Panc1 (cell line): ENCODE measurements around the gene MCF2L. TPM values are rescaled to one million over a fixed set of nuclear protein-coding genes. Genes with fewer than 3 reads are reported as not detected.

Experiments
- ATAC-seq: fragments of 200-7000 bp; cut with Tn5 transposase; 2 replicates; pipeline ENCODE4 v1.9.1; 2020; ENCODE audit warnings: mild to moderate bottlenecking, moderate library complexity
- BruUV-seq: library from RNA; stranded (reverse); fragments of 400-500 nt; replicated peaks from 2 replicates; lab custom pipeline; 2021; lab: Mats Ljungman, UMichigan
- CTCF ChIA-PET: fragments of 300-600 bp; sonication (Branson Sonifier 250); formaldehyde crosslinking; loops from one replicate; lab custom pipeline; 2022; ENCODE audit warnings: antibody characterized with exemption; lab: Charles Lee
- POLR2A ChIA-PET: fragments of 300-600 bp; sonication (Branson Sonifier 250); formaldehyde crosslinking; loops from one replicate; lab custom pipeline; 2022; ENCODE audit warnings: antibody characterized with exemption; lab: Charles Lee
- DNase-seq: peaks from one replicate; pipeline ENCODE4 v3.0.0-alpha.2; 2010; ENCODE audit warnings: low read depth, low spot score
- H3K27ac ChIP-seq: 2 replicates; pipeline ENCODE4 v1.5.1; 2011; ENCODE audit warnings: mild to moderate bottlenecking, low read length, inconsistent platforms
- H3K27me3 ChIP-seq: fragments of 200-500 bp; sonication (Bioruptor generic); 2 replicates; pipeline ENCODE4 v1.6.0; 2014; ENCODE audit warnings: low read length, inconsistent platforms; ENCODE audit not compliant: control insufficient read depth, insufficient read depth
- H3K36me3 ChIP-seq: fragments of 200-500 bp; sonication (Bioruptor generic); 2 replicates; pipeline ENCODE4 v1.5.1; 2014; ENCODE audit warnings: inconsistent platforms, mild to moderate bottlenecking, low read length, moderate library complexity; ENCODE audit not compliant: control insufficient read depth, insufficient read depth
- H3K4me1 ChIP-seq: 2 replicates; pipeline ENCODE4 v1.5.1; 2011; ENCODE audit warnings: inconsistent platforms, mild to moderate bottlenecking, low read length, moderate library complexity; ENCODE audit not compliant: control insufficient read depth, insufficient read depth
- H3K4me3 ChIP-seq, 2 experiments: 2 replicates each; pipeline ENCODE4 v1.5.1; 2011 to 2012; ENCODE audit warnings: low read depth in 2 of 2, low read length in 2 of 2, mild to moderate bottlenecking in 2 of 2, inconsistent platforms in 1 of 2, moderate library complexity in 1 of 2
- H3K9me3 ChIP-seq: fragments of 200-500 bp; sonication (Bioruptor generic); 2 replicates; pipeline ENCODE4 v1.5.1; 2014; ENCODE audit warnings: low read depth, mild to moderate bottlenecking, inconsistent platforms, low read length, moderate library complexity; ENCODE audit not compliant: control insufficient read depth, insufficient read depth
- CTCF ChIP-seq: fragments of 450-650 bp; IDR thresholded peaks from 2 replicates; pipeline ENCODE4 v1.5.1; 2017; ENCODE audit warnings: mild to moderate bottlenecking
- POLR2AphosphoS5 ChIP-seq: IDR thresholded peaks from 2 replicates; pipeline ENCODE4 v1.6.1; 2012; ENCODE audit warnings: mild to moderate bottlenecking, low read depth, low read length, moderate library complexity
- SIN3A ChIP-seq: IDR thresholded peaks from 2 replicates; pipeline ENCODE4 v1.6.1; 2012; ENCODE audit warnings: low read depth, mild to moderate bottlenecking, low read length, moderate library complexity, borderline replicate concordance; ENCODE audit not compliant: insufficient read depth
- TCF7L2 ChIP-seq: IDR thresholded peaks from 2 replicates; pipeline ENCODE4 v1.6.1; 2011; ENCODE audit warnings: mild to moderate bottlenecking, low read depth, low read length, inconsistent platforms
- in situ Hi-C: cut with HindIII; loops from 2 replicates; pipeline ENCODE4 v1.10.0; 2016; ENCODE audit warnings: low sequenced_read_pairs, low pct_unique_long_range_greater_than_20kb
- intact Hi-C: fragments of 100-400 bp; cut with micrococcal nuclease; formaldehyde crosslinking; loops from one replicate; pipeline ENCODE4 v1.10.0; 2022; ENCODE audit not compliant: unreplicated experiment
- total RNA-seq: library from RNA; stranded (reverse); gene quantifications from one replicate; pipeline ENCODE4 v1.2.1, GENCODE V29; 2021; ENCODE audit not compliant: unreplicated experiment
- TF ChIP-seq, protein P1 (sequence below), 2 experiments: IDR thresholded peaks; 2 replicates each; pipeline ENCODE4 v1.6.1; 2011 to 2012; ENCODE audit warnings: low read depth in 2 of 2, control low read depth in 1 of 2, low read length in 1 of 2, mild to moderate bottlenecking in 1 of 2, moderate library complexity in 1 of 2; ENCODE audit not compliant: insufficient read depth in 1 of 2

Gene MCF2L
- total RNA-seq, 1 experiment from 2014 or later, result 0.57 TPM

DNA sequence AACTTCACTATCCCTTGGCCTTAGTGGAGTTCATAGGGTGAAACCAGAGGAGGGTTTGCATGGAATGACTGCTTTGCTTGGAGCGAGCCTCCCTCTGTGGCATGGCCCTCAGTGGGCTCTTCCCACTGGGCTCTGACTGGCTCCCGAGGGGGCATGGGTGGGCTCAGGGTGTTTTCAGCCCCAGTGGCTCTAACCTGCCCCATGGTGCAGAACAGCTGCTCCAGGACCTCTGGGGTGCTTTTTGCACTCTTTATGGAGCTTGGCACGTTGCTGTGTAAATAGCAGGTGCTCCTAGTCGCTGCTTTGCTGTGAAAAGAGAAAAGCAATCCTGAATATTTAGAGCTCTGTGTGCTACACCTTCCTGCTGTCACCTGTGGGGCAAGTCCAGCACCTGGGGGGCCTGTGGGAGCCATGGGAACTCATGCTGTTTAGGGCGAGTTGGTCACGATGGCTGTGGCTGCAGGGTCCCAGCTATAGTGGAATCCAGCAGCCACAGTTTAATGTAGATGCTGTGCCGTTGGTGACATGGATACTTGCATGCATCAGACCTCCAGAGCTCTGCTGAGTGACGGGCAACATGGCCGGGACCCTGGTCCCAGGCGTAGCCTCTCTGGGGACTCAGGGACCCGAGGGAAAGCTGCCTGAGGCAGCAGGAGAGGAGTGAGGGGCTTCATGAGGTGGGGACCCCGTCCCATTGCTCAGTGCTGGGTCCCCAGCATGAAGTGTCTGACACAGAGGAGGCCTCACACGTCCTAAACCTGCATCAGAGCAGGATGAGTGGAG lies 14.3 kb upstream of the MCF2L start:
- intact Hi-C loops, result no loop called here
- no TSS peak for BruUV-seq
- no peaks in the 10 kb centered on the region for H3K9me3 ChIP-seq
- DNase-seq (no peak), ATAC-seq (no peak)
- no peak overlapping the region for H3K4me3 ChIP-seq
- no peak for TF ChIP-seq POLR2AphosphoS5
- TF ChIP-seq SIN3A, result no peak
- no peak for TF ChIP-seq CTCF
- TF ChIP-seq TCF7L2, result no peak
- TF ChIP-seq, protein P1, sequence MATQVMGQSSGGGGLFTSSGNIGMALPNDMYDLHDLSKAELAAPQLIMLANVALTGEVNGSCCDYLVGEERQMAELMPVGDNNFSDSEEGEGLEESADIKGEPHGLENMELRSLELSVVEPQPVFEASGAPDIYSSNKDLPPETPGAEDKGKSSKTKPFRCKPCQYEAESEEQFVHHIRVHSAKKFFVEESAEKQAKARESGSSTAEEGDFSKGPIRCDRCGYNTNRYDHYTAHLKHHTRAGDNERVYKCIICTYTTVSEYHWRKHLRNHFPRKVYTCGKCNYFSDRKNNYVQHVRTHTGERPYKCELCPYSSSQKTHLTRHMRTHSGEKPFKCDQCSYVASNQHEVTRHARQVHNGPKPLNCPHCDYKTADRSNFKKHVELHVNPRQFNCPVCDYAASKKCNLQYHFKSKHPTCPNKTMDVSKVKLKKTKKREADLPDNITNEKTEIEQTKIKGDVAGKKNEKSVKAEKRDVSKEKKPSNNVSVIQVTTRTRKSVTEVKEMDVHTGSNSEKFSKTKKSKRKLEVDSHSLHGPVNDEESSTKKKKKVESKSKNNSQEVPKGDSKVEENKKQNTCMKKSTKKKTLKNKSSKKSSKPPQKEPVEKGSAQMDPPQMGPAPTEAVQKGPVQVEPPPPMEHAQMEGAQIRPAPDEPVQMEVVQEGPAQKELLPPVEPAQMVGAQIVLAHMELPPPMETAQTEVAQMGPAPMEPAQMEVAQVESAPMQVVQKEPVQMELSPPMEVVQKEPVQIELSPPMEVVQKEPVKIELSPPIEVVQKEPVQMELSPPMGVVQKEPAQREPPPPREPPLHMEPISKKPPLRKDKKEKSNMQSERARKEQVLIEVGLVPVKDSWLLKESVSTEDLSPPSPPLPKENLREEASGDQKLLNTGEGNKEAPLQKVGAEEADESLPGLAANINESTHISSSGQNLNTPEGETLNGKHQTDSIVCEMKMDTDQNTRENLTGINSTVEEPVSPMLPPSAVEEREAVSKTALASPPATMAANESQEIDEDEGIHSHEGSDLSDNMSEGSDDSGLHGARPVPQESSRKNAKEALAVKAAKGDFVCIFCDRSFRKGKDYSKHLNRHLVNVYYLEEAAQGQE (IDR thresholded peaks at IDR 0.05; ENCODE audit: insufficient read depth in 1 of 2, low read depth in 2 of 2, low read length in 1 of 2), result no peak
- H3K27ac ChIP-seq, result no peak overlapping the region
- H3K4me1 ChIP-seq, result no peaks in the 10 kb centered on the region
- no peaks in the 10 kb centered on the region for H3K36me3 ChIP-seq
- in situ Hi-C loops, result no loop called here
- H3K27me3 ChIP-seq, result no peaks in the 10 kb centered on the region; the same call in 1 of the 2 replicates
- ChIA-PET CTCF (no interaction called here), POLR2A (no interaction called here)

GRCh38 chr13:112955271-112955937 lies 13.6 kb upstream of the MCF2L start:
- intact Hi-C loops, result no loop called here
- DNase-seq, result no peak
- TF ChIP-seq, protein P1 (IDR thresholded peaks at IDR 0.05; ENCODE audit: insufficient read depth in 1 of 2, low read depth in 2 of 2, low read length in 1 of 2), result no peak
- TF ChIP-seq CTCF (no peak), SIN3A (no peak), TCF7L2 (no peak), POLR2AphosphoS5 (no peak)
- Histone ChIP-seq H3K9me3 (no peaks in the 10 kb centered on the region), H3K36me3 (no peaks in the 10 kb centered on the region), H3K27ac (no peak overlapping the region), H3K4me1 (no peaks in the 10 kb centered on the region), H3K4me3 (no peak overlapping the region), H3K27me3 (no peaks in the 10 kb centered on the region)
- no peak for ATAC-seq
- CTCF ChIA-PET, result no interaction called here
- BruUV-seq, result no TSS peak
- POLR2A ChIA-PET, result no interaction called here
- in situ Hi-C loops, result no loop called here
